GM19455 (cell line): ENCODE results near the gene MRPL48.
"Not testable (repeated sequence)": the region's sequence is repeated elsewhere in the genome, so short reads cannot be mapped to it uniquely, and the experiment has no call there.

ENCODE experiments used
- ATAC-seq: cut with Tn5 transposase; IDR thresholded peaks from one replicate; pipeline ENCODE4 v1.9.1; 2021; ENCODE audit not compliant: unreplicated experiment

MRPL48 gene

GRCh38 chr11:73779084-73779902 is 8.4 kb upstream of the MRPL48 start:
- peak; percentile 96 for ATAC-seq

- no peak for ATAC-seq
These were observed 6.4 kb upstream of the MRPL48 start for GRCh38 chr11:73781303-73781702.

GRCh38 chr11:73783483-73784020 is 4.1 kb upstream of the MRPL48 start:
- no peak for ATAC-seq

- ATAC-seq: no peak
These were observed 3.5 kb upstream of the MRPL48 start for GRCh38 chr11:73784080-73784634.

- ATAC-seq: no peak
These were observed 2.9 kb upstream of the MRPL48 start for GRCh38 chr11:73784734-73785133.

GRCh38 chr11:73785467-73785866 is 2.2 kb upstream of the MRPL48 start:
- not testable (repeated sequence) for ATAC-seq

- ATAC-seq: no peak
These were observed 527 bp upstream of the MRPL48 start for GRCh38 chr11:73787051-73787642.

GRCh38 chr11:73789279-73789670 is 1.6 kb downstream of the MRPL48 start:
- ATAC-seq: no peak

- ATAC-seq: no peak
These were observed 4.9 kb downstream of the MRPL48 start for GRCh38 chr11:73792584-73792983.

GRCh38 chr11:73795925-73796632 is 8.4 kb downstream of the MRPL48 start:
- ATAC-seq: no peak

- ATAC-seq: no peak
These were observed 9.8 kb downstream of the MRPL48 start for GRCh38 chr11:73797457-73797856.

GRCh38 chr11:73800276-73800806 is 12.7 kb downstream of the MRPL48 start:
- no peak for ATAC-seq

- ATAC-seq: no peak
These were observed 13.5 kb downstream of the MRPL48 start for GRCh38 chr11:73801136-73801535.

GRCh38 chr11:73804712-73805111 is 17.0 kb downstream of the MRPL48 start:
- no peak for ATAC-seq

- ATAC-seq: no peak
These were observed 20.4 kb downstream of the MRPL48 start for GRCh38 chr11:73808052-73808451.

- no peak for ATAC-seq
These were observed 23.0 kb downstream of the MRPL48 start for GRCh38 chr11:73810637-73811036.

GRCh38 chr11:73812234-73812633 is 24.6 kb downstream of the MRPL48 start:
- no peak for ATAC-seq

GRCh38 chr11:73814812-73815211 is 27.1 kb downstream of the MRPL48 start:
- ATAC-seq: no peak

GRCh38 chr11:73818846-73819245 is 31.2 kb downstream of the MRPL48 start:
- ATAC-seq: no peak

GRCh38 chr11:73830261-73830660 is 42.6 kb downstream of the MRPL48 start:
- no peak for ATAC-seq

- ATAC-seq: no peak
These were observed 45.4 kb downstream of the MRPL48 start for GRCh38 chr11:73833067-73833466.
